ENCODE measurements around the gene CPVL. TPM values are rescaled to one million over a fixed set of nuclear protein-coding genes. Genes with fewer than 3 reads are reported as not detected.

CPVL gene
- total and polyA plus RNA-seq, 2 of the 4 experiments (the other 2 are of a cell fraction) = not detected

DNA sequence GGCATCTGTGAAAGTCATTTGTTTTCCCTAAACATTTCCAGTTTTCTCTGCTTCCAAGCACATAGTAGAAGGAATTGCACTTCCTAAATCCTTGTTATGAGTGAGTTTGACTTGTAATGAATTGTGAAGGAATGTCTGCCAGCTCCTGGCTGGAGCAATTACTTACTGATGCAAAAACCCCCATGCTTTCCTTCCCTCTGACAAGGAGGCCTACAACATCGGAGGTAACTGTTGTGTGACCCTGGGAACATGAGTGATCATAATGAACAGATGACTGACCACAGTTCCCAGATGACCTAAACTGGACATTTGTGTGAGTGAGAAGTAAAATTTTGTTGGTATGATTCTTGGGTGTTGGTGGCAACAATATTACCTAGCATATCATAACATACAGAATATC, 21.4 kb upstream of the CPVL start:
- BruUV-seq (replicated peaks) = no TSS peak
- no peak overlapping the region for H3K9ac ChIP-seq (ENCODE audit: low read depth, low read length)
- H3K27me3 ChIP-seq (ENCODE audit: control insufficient read depth, insufficient read depth, low read length) = no peaks in the 10 kb centered on the region
- H3K79me1 ChIP-seq (ENCODE audit: low read depth in 1 of 2, low read length in 2 of 2) = no peaks in the 10 kb centered on the region
- H3K56ac ChIP-seq (ENCODE audit: extremely low read depth, insufficient read depth, low read length) = no peak overlapping the region
- H2BK20ac ChIP-seq (ENCODE audit: low read depth, low read length) = no peak overlapping the region
- ChIA-PET CTCF (no interaction called here), POLR2A (ENCODE audit: unreplicated experiment) (no interaction called here)
- H4K8ac ChIP-seq (ENCODE audit: low read depth in 2 of 2, low read length in 2 of 2) = no peak overlapping the region
- no peaks in the 10 kb centered on the region for H3K9me1 ChIP-seq (ENCODE audit: insufficient read depth, low read length)
- H3K4ac ChIP-seq (ENCODE audit: low read depth, low read length) = no peak overlapping the region
- no peak overlapping the region for H2BK120ac ChIP-seq (ENCODE audit: low read depth, low read length)
- H4K91ac ChIP-seq (ENCODE audit: insufficient read depth, low read depth, low read length) = no peak overlapping the region
- H3K9me3 ChIP-seq (ENCODE audit: control insufficient read depth, insufficient read depth, low read length) = no peaks in the 10 kb centered on the region
- no peak overlapping the region for H3K14ac ChIP-seq (replicated peaks; ENCODE audit: low read depth, low read length)
- H4K20me1 ChIP-seq (ENCODE audit: insufficient read depth, low read length) = no peaks in the 10 kb centered on the region
- no peak overlapping the region for H2BK5ac ChIP-seq (ENCODE audit: low read depth, low read length, poor library complexity, severe bottlenecking)
- no CpG with 5 or more reads among the region's 1 CpG for WGBS, 2 experiments (ENCODE audit: extremely low coverage in 2 of 2, insufficient read length in 1 of 2)
- DNase-seq = no peak
- H3K4me2 ChIP-seq (ENCODE audit: low read depth, low read length) = no peak overlapping the region
- no peaks in the 10 kb centered on the region for H3K36me3 ChIP-seq (ENCODE audit: control insufficient read depth, insufficient read depth, low read length)
- intact Hi-C loops (cut with micrococcal nuclease) = no loop called here
- no peak overlapping the region for H3K4me3 ChIP-seq (ENCODE audit: insufficient read depth, low read depth, low read length)
- H4K5ac ChIP-seq (ENCODE audit: low read depth, low read length) = no peak overlapping the region
- dilution Hi-C loops (cut with HindIII; ENCODE audit: low sequenced_read_pairs, unreplicated experiment) = no loop called here
- no peak overlapping the region for H2AK5ac ChIP-seq (ENCODE audit: low read depth, low read length)
- no peak overlapping the region for H3K27ac ChIP-seq (ENCODE audit: insufficient read depth, low read length)
- in situ Hi-C loops (cut with MboI; ENCODE audit: low sequenced_read_pairs) = no loop called here
- no peak overlapping the region for H2AK9ac ChIP-seq (replicated peaks; ENCODE audit: low read depth, low read length, poor library complexity)
- H3K23ac ChIP-seq (ENCODE audit: low read depth, low read length) = no peak overlapping the region
- ATAC-seq (ENCODE audit: low read depth) = no peak
- H3K4me1 ChIP-seq (ENCODE audit: control insufficient read depth, insufficient read depth, low read length) = no peaks in the 10 kb centered on the region
- H2AFZ ChIP-seq (replicated peaks; ENCODE audit: low read length, poor library complexity) = no peak overlapping the region
- no peak overlapping the region for H3K18ac ChIP-seq (ENCODE audit: low read depth, low read length)
- H2BK15ac ChIP-seq (ENCODE audit: low read depth, low read length) = no peak overlapping the region
- TF ChIP-seq MAFK (IDR thresholded peaks at IDR 0.05; ENCODE audit: low read depth, low read length) (no peak), MAZ (IDR thresholded peaks at IDR 0.05; ENCODE audit: borderline replicate concordance, low read depth, low read length) (no peak), RAD21 (IDR thresholded peaks at IDR 0.05; ENCODE audit: low read length) (no peak), CEBPB (IDR thresholded peaks at IDR 0.05; ENCODE audit: low read depth, low read length) (no peak), MXI1 (IDR thresholded peaks at IDR 0.05; ENCODE audit: borderline replicate concordance, low read depth, low read length) (no peak), FOS (IDR thresholded peaks at IDR 0.05; ENCODE audit: low read depth, low read length) (no peak)
- TF ChIP-seq, protein P1, sequence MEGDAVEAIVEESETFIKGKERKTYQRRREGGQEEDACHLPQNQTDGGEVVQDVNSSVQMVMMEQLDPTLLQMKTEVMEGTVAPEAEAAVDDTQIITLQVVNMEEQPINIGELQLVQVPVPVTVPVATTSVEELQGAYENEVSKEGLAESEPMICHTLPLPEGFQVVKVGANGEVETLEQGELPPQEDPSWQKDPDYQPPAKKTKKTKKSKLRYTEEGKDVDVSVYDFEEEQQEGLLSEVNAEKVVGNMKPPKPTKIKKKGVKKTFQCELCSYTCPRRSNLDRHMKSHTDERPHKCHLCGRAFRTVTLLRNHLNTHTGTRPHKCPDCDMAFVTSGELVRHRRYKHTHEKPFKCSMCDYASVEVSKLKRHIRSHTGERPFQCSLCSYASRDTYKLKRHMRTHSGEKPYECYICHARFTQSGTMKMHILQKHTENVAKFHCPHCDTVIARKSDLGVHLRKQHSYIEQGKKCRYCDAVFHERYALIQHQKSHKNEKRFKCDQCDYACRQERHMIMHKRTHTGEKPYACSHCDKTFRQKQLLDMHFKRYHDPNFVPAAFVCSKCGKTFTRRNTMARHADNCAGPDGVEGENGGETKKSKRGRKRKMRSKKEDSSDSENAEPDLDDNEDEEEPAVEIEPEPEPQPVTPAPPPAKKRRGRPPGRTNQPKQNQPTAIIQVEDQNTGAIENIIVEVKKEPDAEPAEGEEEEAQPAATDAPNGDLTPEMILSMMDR (conservative IDR thresholded peaks at IDR 0.05; ENCODE audit: low read depth, low read length) = no peak

Data from IMR-90 (cell line).